ENCODE data around the gene PHACTR1.

GRCh38 chr6:12815884-12816600 is 99.5 kb downstream of the PHACTR1 start:
- TF ChIP-seq CTCF (IDR thresholded peaks at IDR 0.05), result no peak
- no peak for TF ChIP-seq POLR2AphosphoS5 (IDR thresholded peaks at IDR 0.05)
- no peak for TF ChIP-seq POLR2A (IDR thresholded peaks at IDR 0.05)

Data from prostate gland (tissue), 2 donors.